Fibroblast of upper back skin (primary cell): Measurements from ENCODE around the gene KDM2B.
"Not testable (repeated sequence)": the region's sequence is repeated elsewhere in the genome, so short reads cannot be mapped to it uniquely, and the experiment has no call there.

ENCODE experiments used
- DNase-seq: peaks from one replicate; pipeline ENCODE4 v3.0.0-alpha.2; 2013

The KDM2B gene

GRCh38 chr12:121423682-121424623, 156.9 kb downstream of the KDM2B start:
- peak; percentile 37 for DNase-seq

GRCh38 chr12:121423253-121423652, 157.6 kb downstream of the KDM2B start:
- DNase-seq = no peak

- no peak for DNase-seq
These were observed 160.7 kb downstream of the KDM2B start for GRCh38 chr12:121420109-121420508.

DNA sequence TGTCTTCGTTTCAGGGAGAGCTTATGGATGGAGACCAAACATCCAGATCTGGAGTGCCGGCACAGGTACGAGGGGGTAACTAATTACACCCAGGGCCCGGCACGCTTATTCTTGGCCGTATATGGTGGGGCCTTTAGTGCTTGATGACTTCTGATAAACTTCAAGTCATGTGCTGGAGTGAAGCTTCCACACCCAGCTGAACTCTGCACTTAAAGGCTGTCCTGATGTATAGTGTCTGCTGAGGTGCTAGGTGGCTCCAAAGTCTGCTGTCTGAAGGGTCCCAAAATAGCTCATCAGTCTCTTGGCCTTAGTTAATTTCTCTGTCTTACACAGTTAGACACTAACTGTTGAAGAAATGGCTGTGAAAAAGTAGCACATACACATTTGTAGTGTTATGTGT, 163.0 kb downstream of the KDM2B start:
- DNase-seq = no peak

DNA sequence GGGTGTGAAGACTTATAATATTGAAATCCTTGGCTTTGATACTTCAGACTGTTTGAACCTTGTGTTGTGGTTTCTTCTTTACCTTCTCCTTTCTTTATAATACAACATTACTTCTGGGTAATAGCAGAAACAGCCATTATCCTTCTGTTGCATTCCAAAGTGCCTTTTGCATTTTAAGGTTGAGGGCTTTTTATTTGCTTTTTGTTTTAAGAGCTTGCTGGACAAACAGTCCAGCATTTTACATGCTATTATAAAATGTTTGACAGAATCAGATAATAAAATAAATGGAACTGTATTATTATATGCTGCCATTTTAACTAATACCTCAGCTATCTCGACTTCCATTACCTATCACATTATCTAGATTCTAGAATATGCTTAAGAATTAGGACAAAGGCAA, 166.9 kb downstream of the KDM2B start:
- DNase-seq = no peak

GRCh38 chr12:121405211-121405610, 175.6 kb downstream of the KDM2B start:
- DNase-seq = no peak

GRCh38 chr12:121404734-121405133, 176.1 kb downstream of the KDM2B start:
- DNase-seq = no peak

GRCh38 chr12:121403721-121404120, 177.1 kb downstream of the KDM2B start:
- DNase-seq = no peak

- peak; percentile 32 for DNase-seq
These were observed 180.3 kb downstream of the KDM2B start for GRCh38 chr12:121400332-121401139.

DNA sequence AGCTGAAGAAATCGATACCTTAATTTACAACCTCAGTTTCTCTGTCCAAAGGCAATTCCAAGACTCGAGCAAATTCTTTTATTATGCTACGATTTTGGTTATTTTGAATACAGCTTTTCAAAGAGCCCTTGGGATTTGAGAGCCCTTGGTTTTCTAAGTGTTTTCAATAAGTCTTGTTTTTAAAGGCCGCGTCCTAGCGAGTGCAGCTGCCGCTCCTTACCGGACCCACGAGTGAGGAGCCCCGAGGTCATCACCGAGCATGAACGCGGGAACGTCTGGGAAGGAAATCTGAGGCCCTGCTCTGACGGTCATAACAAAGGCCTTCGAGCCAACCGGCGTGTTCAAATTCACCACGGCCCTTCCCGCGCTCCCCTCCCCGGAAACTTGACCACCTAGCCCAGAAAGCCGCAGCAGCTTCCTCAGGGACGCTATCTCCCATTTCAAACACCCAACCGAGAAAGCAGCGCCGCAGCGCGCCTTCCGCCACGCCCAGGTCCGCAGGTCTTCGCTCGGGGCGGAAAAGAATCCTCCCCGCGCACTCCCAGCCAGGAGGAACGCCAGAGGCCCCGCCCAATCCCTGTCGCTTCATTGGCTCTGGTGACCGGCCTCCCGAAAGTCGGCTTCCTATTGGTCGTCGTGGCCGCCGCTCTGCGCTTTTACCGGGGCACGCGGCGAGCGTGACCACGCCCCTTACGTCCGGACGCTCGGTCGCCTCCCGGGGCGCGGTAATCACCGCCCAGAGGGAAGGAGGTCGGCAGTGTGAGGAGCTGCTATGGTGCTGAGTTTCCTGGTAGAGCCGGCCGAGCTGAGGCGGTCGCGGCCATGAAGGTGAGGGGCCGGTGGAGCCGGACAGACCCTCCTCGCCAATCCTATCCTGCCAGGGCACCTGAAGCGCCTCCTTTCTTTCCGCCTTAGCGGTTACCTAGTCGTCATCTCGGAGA, 181.2 kb downstream of the KDM2B start, which contains the start of gene RNF34:
RNF34 (plus strand) TSS at position 728 of the 941 bp plus-strand sequence; CDS start at position 823, 95 bp downstream.
- peak; percentile 98 for DNase-seq

- no peak for DNase-seq
These were observed 182.5 kb downstream of the KDM2B start for GRCh38 chr12:121398355-121398754.

DNA sequence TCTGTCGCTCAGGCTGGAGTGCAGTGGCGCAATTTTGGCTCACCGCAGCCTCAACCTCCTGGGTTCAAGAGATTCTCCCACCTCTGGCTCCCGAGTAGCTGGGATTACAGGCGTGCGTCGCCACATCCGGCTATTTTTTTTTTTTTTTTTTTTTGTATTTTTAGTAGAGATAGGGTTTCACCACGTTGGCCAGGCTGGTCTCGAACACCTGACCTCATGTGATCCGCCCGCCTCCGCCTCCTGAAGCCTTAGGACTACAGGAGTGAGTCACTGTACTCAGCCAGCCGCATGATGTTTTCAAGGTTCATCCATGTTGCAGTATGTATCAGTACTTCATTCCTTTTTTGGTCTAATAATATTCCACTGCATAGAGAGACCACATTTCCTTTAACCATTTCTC, 183.3 kb downstream of the KDM2B start:
- DNase-seq = no peak

GRCh38 chr12:121392325-121392716, 188.5 kb downstream of the KDM2B start:
- DNase-seq = no peak

DNA sequence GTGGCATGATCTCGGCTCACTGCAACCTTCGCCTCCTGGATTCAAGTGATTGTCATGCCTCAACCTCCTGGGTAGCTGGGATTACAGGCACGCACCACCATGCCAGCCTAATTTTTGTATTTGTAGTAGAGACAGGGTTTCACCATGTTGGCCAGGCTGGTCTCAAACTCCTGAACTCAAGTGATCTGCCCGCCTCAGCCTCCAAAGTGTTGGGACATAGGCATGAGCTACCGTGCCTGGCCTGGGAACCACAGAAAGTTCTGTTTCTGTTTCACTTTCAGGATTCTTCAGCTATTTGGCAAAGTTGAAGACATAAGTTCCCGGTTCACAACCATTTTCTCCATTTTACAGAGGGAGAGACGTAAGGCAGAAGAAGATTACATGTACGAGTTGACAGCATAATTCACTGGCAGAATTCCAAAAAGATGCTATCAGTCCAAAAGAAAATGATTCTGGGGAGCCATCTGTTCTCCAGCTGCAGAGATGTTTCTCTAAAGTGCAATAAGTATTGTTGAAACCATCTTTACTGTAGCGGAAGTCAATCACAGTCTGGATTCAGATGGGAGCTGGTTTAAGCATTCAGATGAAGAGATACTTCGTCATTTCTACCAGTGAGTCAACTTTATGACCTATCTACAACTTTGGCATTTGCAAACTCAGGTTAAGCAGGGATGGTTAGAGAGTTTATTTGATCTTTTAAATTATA, 189.1 kb downstream of the KDM2B start:
- peak; percentile 72 for DNase-seq

DNA sequence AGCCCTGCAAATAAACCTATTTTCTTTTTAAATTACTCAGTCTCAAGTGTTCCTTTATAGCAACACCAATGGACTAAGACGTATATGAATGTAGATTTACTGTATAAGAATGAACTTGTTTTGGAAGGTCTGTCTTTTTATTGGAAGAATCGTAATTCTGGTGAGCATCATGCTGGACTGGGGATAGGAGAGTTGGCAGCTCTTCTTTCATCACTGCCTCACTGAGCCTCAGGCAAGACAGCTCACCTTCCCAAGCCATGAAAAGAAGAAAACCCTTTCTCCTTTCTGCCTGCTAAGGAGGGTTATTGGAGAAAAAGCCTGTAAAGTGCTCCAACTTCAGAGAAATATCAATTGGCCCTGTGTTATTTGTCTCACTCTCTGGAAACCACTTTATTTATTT, 190.0 kb downstream of the KDM2B start:
- DNase-seq = no peak

GRCh38 chr12:121388421-121388981, 192.3 kb downstream of the KDM2B start:
- DNase-seq = peak; percentile 82

GRCh38 chr12:121384891-121385290, 195.9 kb downstream of the KDM2B start:
- DNase-seq = not testable (repeated sequence)

DNA sequence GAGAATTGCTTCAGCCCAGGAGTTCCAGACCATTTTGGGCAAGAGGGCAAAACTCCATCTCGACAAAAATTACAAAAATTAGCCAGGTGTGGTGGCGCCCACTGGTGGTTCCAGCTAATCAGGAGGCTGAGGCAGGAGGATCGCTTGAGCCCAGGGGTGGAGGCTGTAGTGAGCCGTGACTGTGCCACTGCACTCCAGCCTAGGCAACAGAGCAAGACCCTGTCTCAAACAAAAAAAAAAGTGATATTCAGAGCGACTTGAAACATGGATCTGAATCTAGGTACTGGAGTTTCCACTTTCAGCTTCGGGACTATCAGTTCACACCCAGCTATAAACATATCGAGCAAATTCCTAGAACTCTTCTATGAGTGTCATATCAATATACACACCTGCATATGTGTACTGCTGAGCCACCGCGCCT, 197.2 kb downstream of the KDM2B start:
- no peak for DNase-seq

- DNase-seq = no peak
These were observed 200.9 kb downstream of the KDM2B start for GRCh38 chr12:121379945-121380344.
